HEK293 (cell line): Measurements from ENCODE around the gene SHROOM3.

Source experiments
- CTCF ChIA-PET: fragments of 350-600 bp; formaldehyde crosslinking; extraction: SDS; loops from one replicate; lab custom pipeline; 2021; ENCODE audit warnings: antibody characterized with exemption; lab: Yijun Ruan, JAX
- POLR2A ChIA-PET: fragments of 300-600 bp; formaldehyde crosslinking; extraction: SDS; loops from one replicate; lab custom pipeline; 2020; ENCODE audit warnings: antibody characterized with exemption, inconsistent platforms; lab: Yijun Ruan, JAX
- H3K27ac ChIP-seq: fragments of 200-500 bp; sonication (Bioruptor generic); 2 replicates; pipeline ENCODE4 v1.5.1; 2014; ENCODE audit warnings: low read depth, low read length, control low read depth, inconsistent platforms; ENCODE audit errors: extremely low read depth
- H3K36me3 ChIP-seq, 2 experiments: fragments of 200-500 bp in 1 of 2; sonication (Bioruptor generic) in 1 of 2; 1 replicate in 1 of 2; 2 replicates in 1 of 2; pipeline ENCODE4 v1.5.1; 2014 to 2017; ENCODE audit warnings: inconsistent platforms in 2 of 2, low read length in 2 of 2; ENCODE audit not compliant: control insufficient read depth in 2 of 2, insufficient read depth in 1 of 2
- H3K4me1 ChIP-seq: fragments of 200-500 bp; sonication (Bioruptor generic); 2 replicates; pipeline ENCODE4 v1.5.1; 2014; ENCODE audit warnings: mild to moderate bottlenecking, low read length, inconsistent platforms; ENCODE audit not compliant: control insufficient read depth, insufficient read depth
- H3K4me3 ChIP-seq: 2 replicates; pipeline ENCODE4 v1.5.1; 2011; ENCODE audit warnings: low read depth, mild to moderate bottlenecking, control low read depth, low read length, moderate library complexity
- H3K9me3 ChIP-seq: fragments of 200-500 bp; sonication (Bioruptor generic); 2 replicates; pipeline ENCODE4 v1.5.1; 2014; ENCODE audit warnings: low read depth, low read length, inconsistent platforms; ENCODE audit not compliant: control insufficient read depth, insufficient read depth
- BCL11A ChIP-seq: fragments of 450-650 bp; formaldehyde crosslinking; IDR thresholded peaks from 2 replicates; pipeline ENCODE4 v1.5.1; 2016; ENCODE audit warnings: low read depth, missing biosample characterization, missing genetic modification characterization
- FEZF1 ChIP-seq: fragments of 450-650 bp; formaldehyde crosslinking; IDR thresholded peaks from 2 replicates; pipeline ENCODE4 v1.5.1; 2016; ENCODE audit warnings: missing biosample characterization, missing genetic modification characterization
- REPIN1 ChIP-seq: fragments of 450-650 bp; formaldehyde crosslinking; IDR thresholded peaks from 2 replicates; pipeline ENCODE4 v1.5.1; 2017; ENCODE audit warnings: missing biosample characterization, missing genetic modification characterization, low read depth
- SCRT2 ChIP-seq: fragments of 450-650 bp; formaldehyde crosslinking; IDR thresholded peaks from 2 replicates; pipeline ENCODE4 v1.5.1; 2016; ENCODE audit warnings: missing biosample characterization, missing genetic modification characterization
- TRIM28 ChIP-seq: IDR thresholded peaks from 2 replicates; pipeline ENCODE4 v1.6.1; 2011; ENCODE audit warnings: low read length, control low read depth, borderline replicate concordance
- ZBTB48 ChIP-seq: fragments of 450-650 bp; formaldehyde crosslinking; IDR thresholded peaks from 2 replicates; pipeline ENCODE4 v1.5.1; 2016; ENCODE audit warnings: missing biosample characterization, missing genetic modification characterization
- ZBTB7A ChIP-seq: fragments of 450-650 bp; formaldehyde crosslinking; IDR thresholded peaks from 2 replicates; pipeline ENCODE4 v1.5.1; 2016; ENCODE audit warnings: low read depth, missing biosample characterization, missing genetic modification characterization
- ZBTB8A ChIP-seq: fragments of 450-650 bp; formaldehyde crosslinking; IDR thresholded peaks from 2 replicates; pipeline ENCODE4 v1.5.1; 2016; ENCODE audit warnings: missing biosample characterization, missing genetic modification characterization
- ZEB2 ChIP-seq: fragments of 450-650 bp; formaldehyde crosslinking; IDR thresholded peaks from 2 replicates; pipeline ENCODE4 v1.5.1; 2016; ENCODE audit warnings: missing biosample characterization, missing genetic modification characterization
- ZFHX2 ChIP-seq: fragments of 450-650 bp; formaldehyde crosslinking; conservative IDR thresholded peaks from 2 replicates; pipeline ENCODE4 v1.5.1; 2016; ENCODE audit warnings: missing biosample characterization, missing genetic modification characterization
- ZNF114 ChIP-seq: fragments of 450-650 bp; formaldehyde crosslinking; IDR thresholded peaks from 2 replicates; pipeline ENCODE4 v1.5.0; 2017; ENCODE audit warnings: missing biosample characterization, missing genetic modification characterization
- ZNF121 ChIP-seq: fragments of 450-650 bp; formaldehyde crosslinking; IDR thresholded peaks from 2 replicates; pipeline ENCODE4 v1.5.1; 2016; ENCODE audit warnings: missing biosample characterization, missing genetic modification characterization
- ZNF138 ChIP-seq: fragments of 450-650 bp; formaldehyde crosslinking; IDR thresholded peaks from 2 replicates; pipeline ENCODE4 v1.5.1; 2016; ENCODE audit warnings: missing biosample characterization, missing genetic modification characterization, borderline replicate concordance
- ZNF146 ChIP-seq: fragments of 450-650 bp; formaldehyde crosslinking; IDR thresholded peaks from 2 replicates; pipeline ENCODE4 v1.5.1; 2016; ENCODE audit warnings: missing biosample characterization, missing genetic modification characterization
- ZNF184 ChIP-seq: fragments of 450-650 bp; IDR thresholded peaks from 2 replicates; pipeline ENCODE4 v1.5.1; 2018; ENCODE audit warnings: missing biosample characterization, mild to moderate bottlenecking, missing genetic modification characterization
- ZNF274 ChIP-seq, 2 experiments: fragments of 200-500 bp in 1 of 2; fragments of 450-650 bp in 1 of 2; sonication (Bioruptor generic) in 1 of 2; formaldehyde crosslinking in 1 of 2; IDR thresholded peaks; 2 replicates each; pipeline versions ENCODE4 v1.5.1 to v1.6.1; 2014 to 2016; ENCODE audit warnings: borderline replicate concordance in 1 of 2, inconsistent platforms in 1 of 2, low read length in 1 of 2, missing biosample characterization in 1 of 2, missing genetic modification characterization in 1 of 2
- ZNF335 ChIP-seq: fragments of 450-650 bp; formaldehyde crosslinking; conservative IDR thresholded peaks from 2 replicates; pipeline ENCODE4 v1.5.1; 2016; ENCODE audit warnings: missing biosample characterization, missing genetic modification characterization
- ZNF354C ChIP-seq: fragments of 450-650 bp; formaldehyde crosslinking; IDR thresholded peaks from 2 replicates; pipeline ENCODE4 v1.5.1; 2016; ENCODE audit warnings: missing biosample characterization, missing genetic modification characterization, low read depth, borderline replicate concordance
- ZNF549 ChIP-seq: fragments of 450-650 bp; IDR thresholded peaks from 2 replicates; pipeline ENCODE4 v1.5.1; 2018; ENCODE audit warnings: missing biosample characterization, missing genetic modification characterization, mild to moderate bottlenecking, inconsistent platforms, moderate library complexity
- ZNF561 ChIP-seq: fragments of 450-650 bp; IDR thresholded peaks from 2 replicates; pipeline ENCODE4 v1.5.1; 2018; ENCODE audit warnings: missing biosample characterization, missing genetic modification characterization, borderline replicate concordance
- ZNF571 ChIP-seq: fragments of 450-650 bp; formaldehyde crosslinking; IDR thresholded peaks from 2 replicates; pipeline ENCODE4 v1.5.0; 2017; ENCODE audit warnings: missing biosample characterization, missing genetic modification characterization
- ZNF623 ChIP-seq: fragments of 450-650 bp; formaldehyde crosslinking; IDR thresholded peaks from 2 replicates; pipeline ENCODE4 v1.5.1; 2016; ENCODE audit warnings: missing biosample characterization, missing genetic modification characterization
- ZNF660 ChIP-seq: fragments of 450-650 bp; IDR thresholded peaks from 2 replicates; pipeline ENCODE4 v1.5.1; 2018; ENCODE audit warnings: missing biosample characterization, mild to moderate bottlenecking, missing genetic modification characterization
- ZNF843 ChIP-seq: fragments of 450-650 bp; formaldehyde crosslinking; IDR thresholded peaks from 2 replicates; pipeline ENCODE4 v1.5.1; 2016; ENCODE audit warnings: missing biosample characterization, missing genetic modification characterization
- TF ChIP-seq, protein P1 (sequence below): fragments of 450-650 bp; formaldehyde crosslinking; conservative IDR thresholded peaks from 2 replicates; pipeline ENCODE4 v1.5.1; 2016; ENCODE audit warnings: low read depth, missing biosample characterization, missing genetic modification characterization
- TF ChIP-seq, protein P2 (sequence below): fragments of 450-650 bp; formaldehyde crosslinking; IDR thresholded peaks from 2 replicates; pipeline ENCODE4 v1.5.1; 2017; ENCODE audit warnings: missing biosample characterization, mild to moderate bottlenecking, missing genetic modification characterization, moderate library complexity
- TF ChIP-seq, protein P3 (sequence below): fragments of 450-650 bp; IDR thresholded peaks from 2 replicates; pipeline ENCODE4 v1.5.1; 2018; ENCODE audit warnings: missing biosample characterization, missing genetic modification characterization
- TF ChIP-seq, protein P4 (sequence below): fragments of 450-650 bp; formaldehyde crosslinking; IDR thresholded peaks from 2 replicates; pipeline ENCODE4 v1.5.1; 2016; ENCODE audit warnings: missing biosample characterization, missing genetic modification characterization

The SHROOM3 gene

DNA sequence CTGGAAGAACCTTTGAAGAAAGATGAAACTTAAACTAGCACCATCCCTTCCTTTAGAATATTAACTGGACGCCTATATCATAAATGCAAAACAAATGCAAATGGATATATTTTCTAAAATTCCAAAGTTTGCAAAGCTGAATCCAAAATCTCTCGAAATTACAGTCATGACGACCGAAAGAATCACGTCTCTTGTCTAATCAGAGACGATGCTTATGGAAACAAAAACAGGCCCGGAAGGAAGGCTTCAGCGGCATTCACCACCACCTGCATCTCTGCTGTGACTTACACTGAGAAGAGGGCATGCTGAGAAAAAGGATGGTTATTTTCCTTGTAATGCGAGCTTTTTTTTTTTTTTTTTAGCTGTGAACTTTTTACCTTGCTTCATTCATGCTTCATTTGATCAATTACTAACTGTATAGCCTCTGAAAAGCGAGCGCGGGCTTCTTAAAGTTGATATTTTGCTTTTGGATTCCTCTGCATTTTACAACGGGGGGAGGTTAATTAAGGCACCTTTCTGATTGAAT lies 253.7 kb downstream of the SHROOM3 start (continued):
- TF ChIP-seq, protein P1, sequence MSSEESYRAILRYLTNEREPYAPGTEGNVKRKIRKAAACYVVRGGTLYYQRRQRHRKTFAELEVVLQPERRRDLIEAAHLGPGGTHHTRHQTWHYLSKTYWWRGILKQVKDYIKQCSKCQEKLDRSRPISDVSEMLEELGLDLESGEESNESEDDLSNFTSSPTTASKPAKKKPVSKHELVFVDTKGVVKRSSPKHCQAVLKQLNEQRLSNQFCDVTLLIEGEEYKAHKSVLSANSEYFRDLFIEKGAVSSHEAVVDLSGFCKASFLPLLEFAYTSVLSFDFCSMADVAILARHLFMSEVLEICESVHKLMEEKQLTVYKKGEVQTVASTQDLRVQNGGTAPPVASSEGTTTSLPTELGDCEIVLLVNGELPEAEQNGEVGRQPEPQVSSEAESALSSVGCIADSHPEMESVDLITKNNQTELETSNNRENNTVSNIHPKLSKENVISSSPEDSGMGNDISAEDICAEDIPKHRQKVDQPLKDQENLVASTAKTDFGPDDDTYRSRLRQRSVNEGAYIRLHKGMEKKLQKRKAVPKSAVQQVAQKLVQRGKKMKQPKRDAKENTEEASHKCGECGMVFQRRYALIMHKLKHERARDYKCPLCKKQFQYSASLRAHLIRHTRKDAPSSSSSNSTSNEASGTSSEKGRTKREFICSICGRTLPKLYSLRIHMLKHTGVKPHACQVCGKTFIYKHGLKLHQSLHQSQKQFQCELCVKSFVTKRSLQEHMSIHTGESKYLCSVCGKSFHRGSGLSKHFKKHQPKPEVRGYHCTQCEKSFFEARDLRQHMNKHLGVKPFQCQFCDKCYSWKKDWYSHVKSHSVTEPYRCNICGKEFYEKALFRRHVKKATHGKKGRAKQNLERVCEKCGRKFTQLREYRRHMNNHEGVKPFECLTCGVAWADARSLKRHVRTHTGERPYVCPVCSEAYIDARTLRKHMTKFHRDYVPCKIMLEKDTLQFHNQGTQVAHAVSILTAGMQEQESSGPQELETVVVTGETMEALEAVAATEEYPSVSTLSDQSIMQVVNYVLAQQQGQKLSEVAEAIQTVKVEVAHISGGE, result no peak; the same call in 1 of the 2 replicates
- TF ChIP-seq ZNF138 (tag by site-specific recombination), result no peak
- TF ChIP-seq ZBTB8A (tag by site-specific recombination), result no peak
- no peak for TF ChIP-seq ZNF121 (tag by site-specific recombination)
- no peak for TF ChIP-seq ZNF623 (tag by site-specific recombination)
- TF ChIP-seq ZNF335 (tag by site-specific recombination), result peak; percentile 88
- TF ChIP-seq ZNF660 (tag by site-specific recombination), result no peak
- TF ChIP-seq, protein P2, sequence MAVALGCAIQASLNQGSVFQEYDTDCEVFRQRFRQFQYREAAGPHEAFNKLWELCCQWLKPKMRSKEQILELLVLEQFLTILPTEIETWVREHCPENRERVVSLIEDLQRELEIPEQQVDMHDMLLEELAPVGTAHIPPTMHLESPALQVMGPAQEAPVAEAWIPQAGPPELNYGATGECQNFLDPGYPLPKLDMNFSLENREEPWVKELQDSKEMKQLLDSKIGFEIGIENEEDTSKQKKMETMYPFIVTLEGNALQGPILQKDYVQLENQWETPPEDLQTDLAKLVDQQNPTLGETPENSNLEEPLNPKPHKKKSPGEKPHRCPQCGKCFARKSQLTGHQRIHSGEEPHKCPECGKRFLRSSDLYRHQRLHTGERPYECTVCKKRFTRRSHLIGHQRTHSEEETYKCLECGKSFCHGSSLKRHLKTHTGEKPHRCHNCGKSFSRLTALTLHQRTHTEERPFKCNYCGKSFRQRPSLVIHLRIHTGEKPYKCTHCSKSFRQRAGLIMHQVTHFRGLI (tag by site-specific recombination), result 0 out of 2 replicates have a peak, but pooled peaks have one; percentile 11
- TF ChIP-seq, protein P3, sequence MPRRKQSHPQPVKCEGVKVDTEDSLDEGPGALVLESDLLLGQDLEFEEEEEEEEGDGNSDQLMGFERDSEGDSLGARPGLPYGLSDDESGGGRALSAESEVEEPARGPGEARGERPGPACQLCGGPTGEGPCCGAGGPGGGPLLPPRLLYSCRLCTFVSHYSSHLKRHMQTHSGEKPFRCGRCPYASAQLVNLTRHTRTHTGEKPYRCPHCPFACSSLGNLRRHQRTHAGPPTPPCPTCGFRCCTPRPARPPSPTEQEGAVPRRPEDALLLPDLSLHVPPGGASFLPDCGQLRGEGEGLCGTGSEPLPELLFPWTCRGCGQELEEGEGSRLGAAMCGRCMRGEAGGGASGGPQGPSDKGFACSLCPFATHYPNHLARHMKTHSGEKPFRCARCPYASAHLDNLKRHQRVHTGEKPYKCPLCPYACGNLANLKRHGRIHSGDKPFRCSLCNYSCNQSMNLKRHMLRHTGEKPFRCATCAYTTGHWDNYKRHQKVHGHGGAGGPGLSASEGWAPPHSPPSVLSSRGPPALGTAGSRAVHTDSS (tag by site-specific recombination), result no peak
- TF ChIP-seq ZBTB7A, result no peak
- no peak for TF ChIP-seq ZNF549
- TF ChIP-seq ZNF561 (tag by site-specific recombination), result no peak
- no peak for TF ChIP-seq TRIM28
- TF ChIP-seq ZEB2 (tag by site-specific recombination), result 0 out of 2 replicates have a peak, but pooled peaks have one; percentile 31
- no peak for TF ChIP-seq FEZF1

DNA sequence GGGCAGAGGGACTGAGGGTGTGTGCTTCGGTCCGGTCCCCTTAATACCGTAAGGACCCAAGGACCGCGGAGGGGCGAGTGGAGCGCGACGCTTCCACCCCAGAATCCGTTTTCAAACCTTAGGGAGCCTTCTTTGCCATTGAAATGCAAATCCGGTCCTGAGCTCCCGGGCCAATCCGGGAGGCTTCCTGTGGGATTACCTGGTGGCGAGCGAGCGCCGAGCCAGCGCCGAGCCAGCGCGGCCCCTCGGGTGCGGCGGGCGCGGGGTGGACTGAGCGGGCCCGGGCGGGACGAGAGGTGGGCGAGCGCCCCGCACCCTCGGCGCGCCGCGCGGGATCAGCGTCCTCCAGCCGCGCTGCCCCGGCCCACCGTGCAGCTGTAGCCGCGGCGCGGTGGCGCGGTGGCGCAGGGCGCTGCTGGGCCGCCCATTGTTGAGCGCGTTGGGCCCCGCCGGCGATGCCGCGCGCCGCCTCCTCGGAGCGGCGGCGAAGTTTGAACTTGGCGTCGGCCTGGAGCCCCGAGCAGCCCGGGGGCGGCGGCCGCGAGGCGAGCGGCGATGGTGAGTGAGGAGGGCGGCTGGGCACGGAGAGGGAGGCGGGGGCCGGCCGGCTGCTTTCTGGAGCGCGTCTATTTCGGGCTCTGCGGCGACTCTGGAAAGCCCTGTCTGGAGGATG lies 254.3 kb downstream of the SHROOM3 start:
- peak overlapping the region; percentile 96 for H3K27ac ChIP-seq
- no peaks in the 10 kb centered on the region for H3K36me3 ChIP-seq
- H3K9me3 ChIP-seq, result no peaks in the 10 kb centered on the region
- CTCF ChIA-PET, result interaction anchor here (0.5 to 1.3 kb wide), 3 partner anchors 36 to 103 kb away, joined by 3 read pairs; no protein-coding TSS in a partner anchor
- H3K4me3 ChIP-seq, result peak overlapping the region; percentile 66
- POLR2A ChIA-PET, result interaction anchor here (0.6 to 1.3 kb wide), 3 partner anchors 103 to 388 kb away, joined by 3 to 4 read pairs (median 3); no protein-coding TSS in a partner anchor
- peaks cover 2% of the 10 kb centered on the region; the same call in 1 of the 2 replicates for H3K4me1 ChIP-seq
- TF ChIP-seq ZNF184 (tag by site-specific recombination), result no peak
- TF ChIP-seq ZNF274 (IDR thresholded peaks at IDR 0.05; ENCODE audit: low read length), result no peak
- TF ChIP-seq ZNF274 (tag by site-specific recombination; IDR thresholded peaks at IDR 0.05; ENCODE audit: borderline replicate concordance), result no peak
- TF ChIP-seq ZNF561 (tag by site-specific recombination), result no peak
- no peak for TF ChIP-seq ZNF354C (tag by site-specific recombination)
- TF ChIP-seq ZBTB48 (tag by site-specific recombination), result peak; percentile 71
- TF ChIP-seq ZBTB8A (tag by site-specific recombination), result peak; percentile 30; the same call in 1 of the 2 replicates
- TF ChIP-seq SCRT2, result no peak
- no peak for TF ChIP-seq ZNF114
- no peak for TF ChIP-seq REPIN1
- TF ChIP-seq ZNF843 (tag by site-specific recombination), result no peak
- TF ChIP-seq ZNF146 (tag by site-specific recombination), result no peak
- TF ChIP-seq, protein P4, sequence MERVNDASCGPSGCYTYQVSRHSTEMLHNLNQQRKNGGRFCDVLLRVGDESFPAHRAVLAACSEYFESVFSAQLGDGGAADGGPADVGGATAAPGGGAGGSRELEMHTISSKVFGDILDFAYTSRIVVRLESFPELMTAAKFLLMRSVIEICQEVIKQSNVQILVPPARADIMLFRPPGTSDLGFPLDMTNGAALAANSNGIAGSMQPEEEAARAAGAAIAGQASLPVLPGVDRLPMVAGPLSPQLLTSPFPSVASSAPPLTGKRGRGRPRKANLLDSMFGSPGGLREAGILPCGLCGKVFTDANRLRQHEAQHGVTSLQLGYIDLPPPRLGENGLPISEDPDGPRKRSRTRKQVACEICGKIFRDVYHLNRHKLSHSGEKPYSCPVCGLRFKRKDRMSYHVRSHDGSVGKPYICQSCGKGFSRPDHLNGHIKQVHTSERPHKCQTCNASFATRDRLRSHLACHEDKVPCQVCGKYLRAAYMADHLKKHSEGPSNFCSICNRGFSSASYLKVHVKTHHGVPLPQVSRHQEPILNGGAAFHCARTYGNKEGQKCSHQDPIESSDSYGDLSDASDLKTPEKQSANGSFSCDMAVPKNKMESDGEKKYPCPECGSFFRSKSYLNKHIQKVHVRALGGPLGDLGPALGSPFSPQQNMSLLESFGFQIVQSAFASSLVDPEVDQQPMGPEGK, result peak; percentile 20; the same call in 1 of the 2 replicates
- TF ChIP-seq ZFHX2, result 0 out of 2 replicates have a peak, but pooled peaks have one; percentile 27
- no peak for TF ChIP-seq BCL11A
- TF ChIP-seq ZNF571, result no peak
